GM21390 (cell line): ENCODE results near the gene SPEM1.

Experiments used
- ATAC-seq: cut with Tn5 transposase; IDR thresholded peaks from one replicate; pipeline ENCODE4 v1.9.1; 2021; ENCODE audit not compliant: unreplicated experiment

SPEM1 gene, protein sequence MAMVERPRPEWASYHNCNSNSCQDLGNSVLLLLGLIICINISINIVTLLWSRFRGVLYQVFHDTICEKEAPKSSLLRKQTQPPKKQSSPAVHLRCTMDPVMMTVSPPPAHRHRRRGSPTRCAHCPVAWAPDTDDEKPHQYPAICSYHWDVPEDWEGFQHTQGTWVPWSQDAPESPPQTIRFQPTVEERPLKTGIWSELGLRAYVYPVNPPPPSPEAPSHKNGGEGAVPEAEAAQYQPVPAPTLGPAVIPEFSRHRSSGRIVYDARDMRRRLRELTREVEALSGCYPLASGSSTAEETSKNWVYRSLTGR

DNA sequence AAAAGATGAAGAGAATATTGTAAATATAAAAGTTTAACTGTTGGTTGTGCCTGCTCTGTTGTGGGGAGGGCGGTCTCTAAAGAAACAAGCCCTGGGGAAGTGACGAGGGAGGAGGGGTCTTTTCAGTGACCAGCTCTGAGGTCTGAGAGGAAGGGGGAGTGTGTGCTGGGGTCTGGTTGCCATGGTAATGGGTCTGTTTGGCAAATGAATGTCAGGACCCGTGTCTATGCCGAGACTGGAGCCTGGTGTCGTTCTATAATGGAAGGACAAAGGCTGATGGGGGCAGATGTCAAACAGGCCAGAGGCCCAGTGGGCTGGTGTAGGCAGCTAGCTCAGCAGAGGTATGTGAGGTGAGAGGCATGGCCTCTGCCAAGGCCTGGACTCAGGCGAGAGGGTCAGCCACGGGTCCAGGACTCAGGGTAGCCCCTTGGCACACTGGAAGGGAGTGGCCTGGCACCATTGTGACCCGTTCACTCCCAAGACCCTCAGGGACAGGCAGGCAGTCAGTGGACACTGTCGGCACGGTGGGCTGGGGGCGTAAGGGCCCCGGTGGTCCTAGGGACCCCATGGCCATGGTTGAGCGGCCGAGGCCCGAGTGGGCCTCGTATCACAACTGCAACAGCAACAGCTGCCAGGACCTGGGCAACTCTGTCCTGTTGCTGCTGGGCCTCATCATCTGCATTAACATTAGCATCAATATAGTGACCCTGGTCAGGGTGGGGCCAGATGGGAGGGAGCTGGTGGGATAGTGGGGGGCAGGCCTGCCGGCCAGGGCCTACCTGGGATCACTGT lies at the start of gene SPEM1:
Gene SPEM1 (plus strand): TSS at position 506 of the 792 bp plus-strand sequence. CDS start 61 bp downstream, at position 567.
- no peak for ATAC-seq

DNA sequence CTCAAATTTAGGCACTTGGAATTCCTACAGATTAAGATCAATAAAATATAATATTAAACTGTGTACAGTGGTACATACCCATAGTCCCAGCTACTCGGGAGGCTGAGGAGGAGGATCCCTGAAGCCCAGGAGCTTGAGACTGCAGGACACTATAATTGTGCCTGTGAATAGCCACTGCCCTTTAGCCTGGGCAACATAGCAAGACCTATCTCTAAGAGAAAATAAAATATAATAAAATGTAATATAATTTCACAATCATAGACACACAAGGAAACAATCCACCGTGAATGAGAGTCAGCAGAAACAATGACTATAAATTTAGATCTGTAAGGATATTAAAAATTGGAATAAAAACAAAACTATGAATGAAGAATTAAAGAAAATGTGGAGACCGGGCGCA lies 49.3 kb upstream of the SPEM1 start:
- no peak for ATAC-seq

DNA sequence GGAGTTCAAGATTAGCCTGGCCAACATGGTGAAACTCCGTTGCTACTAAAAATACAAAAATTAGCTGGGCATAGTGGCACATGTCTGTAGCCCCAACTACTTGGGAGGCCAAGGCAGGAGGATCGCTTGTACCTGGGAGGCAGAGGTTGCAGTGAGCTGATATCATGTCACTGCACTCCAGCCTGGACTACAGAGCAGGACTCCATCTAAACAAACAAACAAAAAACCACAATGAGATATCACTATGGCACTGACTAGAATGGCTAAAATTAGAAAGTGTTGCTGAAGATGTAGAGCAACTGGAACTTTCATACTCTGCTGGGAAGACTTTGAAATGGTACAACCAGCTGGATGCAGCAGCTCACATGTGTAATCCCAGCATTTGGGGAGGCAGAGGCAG lies 45.8 kb upstream of the SPEM1 start:
- no peak for ATAC-seq

DNA sequence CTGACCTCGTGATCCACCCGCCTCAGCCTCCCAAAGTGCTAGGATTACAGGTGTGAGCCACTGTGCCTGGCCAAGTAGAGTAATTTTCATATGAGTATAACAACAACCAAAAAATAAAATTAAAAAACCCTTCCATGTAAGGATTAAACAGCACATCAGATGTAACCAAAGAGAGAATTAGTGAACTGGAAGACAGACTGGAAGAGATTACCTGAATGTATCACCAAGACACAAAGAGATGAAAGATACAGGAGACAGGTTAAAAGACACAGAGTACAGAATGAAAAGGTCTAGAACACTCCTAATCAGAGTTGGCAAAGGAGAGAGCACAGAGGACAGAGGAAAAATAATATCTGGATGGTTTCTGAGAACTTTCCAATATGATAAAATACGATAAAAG lies 41.0 kb upstream of the SPEM1 start:
- ATAC-seq, result no peak

DNA sequence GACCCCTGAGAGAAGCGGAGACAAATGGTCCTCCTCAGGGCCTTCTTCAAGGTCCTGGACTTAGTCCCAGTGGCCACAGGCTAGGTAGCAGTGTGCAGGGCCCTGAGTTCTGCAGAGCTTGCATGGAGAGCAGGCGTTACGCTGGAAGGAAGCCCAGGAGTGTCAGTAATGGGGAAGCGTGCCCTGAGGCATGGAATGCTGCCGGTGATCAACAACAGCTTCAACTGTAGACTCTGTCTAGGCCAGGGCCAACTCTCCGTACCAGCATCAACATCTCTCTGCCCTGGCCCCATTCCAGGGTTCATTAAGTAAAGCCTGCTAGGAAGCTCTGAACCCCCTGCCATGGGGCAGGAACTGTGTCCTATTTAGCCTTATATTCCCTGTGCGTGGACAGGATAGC lies 39.8 kb upstream of the SPEM1 start:
- no peak for ATAC-seq

DNA sequence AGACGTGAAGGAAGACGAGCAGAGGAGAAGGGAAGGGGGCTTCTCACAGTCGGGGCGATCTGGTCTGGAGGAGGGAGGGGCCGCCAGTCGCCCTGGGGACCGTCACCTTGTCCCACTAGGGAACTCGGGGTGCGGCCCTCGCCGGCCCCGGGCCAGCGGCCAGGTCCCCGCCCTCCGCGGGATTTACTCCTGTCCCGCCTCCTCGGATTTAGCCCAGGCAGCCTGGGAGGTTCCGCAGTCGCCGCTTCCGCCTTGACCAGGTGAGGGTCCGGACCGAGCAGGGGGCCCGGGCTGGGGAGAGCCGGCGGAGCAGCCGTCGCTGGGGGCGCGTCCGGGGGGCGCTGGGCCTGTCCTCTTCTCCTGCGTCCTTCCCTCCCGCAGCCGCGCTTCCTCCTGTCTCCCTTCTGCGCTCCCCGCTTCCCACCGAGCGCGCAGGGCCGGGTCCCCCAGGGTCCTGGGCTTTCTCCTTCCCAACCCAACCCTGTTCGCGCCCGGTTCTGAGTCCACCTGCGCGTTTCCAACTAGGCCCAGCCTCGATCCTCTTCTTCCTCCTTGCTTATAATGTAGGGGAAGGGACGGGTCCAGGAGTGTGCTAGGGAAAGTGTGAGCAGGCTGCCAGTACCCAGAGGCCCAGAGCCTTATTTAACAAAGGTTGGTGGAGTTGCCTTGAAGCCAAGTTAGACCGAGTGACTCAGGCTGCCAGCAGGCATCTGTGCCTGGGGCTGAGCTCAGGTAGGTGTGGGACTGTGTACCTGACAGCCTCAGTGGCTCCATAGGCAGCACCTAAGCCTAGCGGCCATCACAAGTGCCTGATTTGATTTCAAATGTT lies 39.1 kb upstream of the SPEM1 start, which contains the start of gene TNK1:
Gene TNK1 (plus strand): TSS at position 235 of the 829 bp plus-strand sequence. CDS start 1,838 bp downstream, outside the sequence.
- ATAC-seq, result no peak

DNA sequence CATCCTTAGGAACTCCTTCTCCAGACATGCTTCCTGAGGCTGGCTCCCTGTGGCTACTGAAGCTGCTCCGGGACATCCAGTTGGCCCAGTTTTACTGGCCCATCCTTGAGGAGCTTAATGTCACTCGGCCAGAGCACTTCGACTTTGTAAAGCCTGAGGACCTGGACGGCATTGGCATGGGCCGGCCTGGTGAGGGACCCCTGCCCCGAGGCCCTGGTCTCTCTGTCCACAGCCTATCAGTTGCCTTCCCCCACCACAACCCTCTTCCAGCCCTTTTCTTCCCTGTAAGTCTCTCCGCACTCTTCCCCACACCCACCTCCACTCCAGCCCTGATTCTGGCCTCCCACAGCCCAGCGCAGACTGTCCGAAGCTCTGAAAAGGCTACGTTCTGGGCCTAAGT lies 37.2 kb upstream of the SPEM1 start:
- no peak for ATAC-seq

DNA sequence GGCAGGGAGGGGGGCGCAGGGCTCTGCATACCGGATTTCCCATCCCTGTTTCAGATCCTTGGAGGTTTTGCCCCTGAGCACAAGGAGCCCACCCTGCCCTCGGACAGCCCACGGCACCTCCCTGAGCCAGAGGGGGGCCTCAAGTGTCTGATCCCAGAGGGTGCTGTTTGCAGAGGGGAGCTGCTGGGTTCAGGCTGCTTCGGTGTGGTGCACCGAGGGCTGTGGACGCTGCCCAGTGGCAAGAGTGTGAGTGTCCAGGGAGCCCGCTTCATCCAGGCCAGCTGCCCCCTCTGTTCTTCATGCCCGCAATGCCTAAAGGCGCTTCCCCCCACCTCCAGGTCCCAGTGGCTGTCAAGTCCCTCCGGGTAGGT lies 36.8 kb upstream of the SPEM1 start:
- no peak for ATAC-seq

DNA sequence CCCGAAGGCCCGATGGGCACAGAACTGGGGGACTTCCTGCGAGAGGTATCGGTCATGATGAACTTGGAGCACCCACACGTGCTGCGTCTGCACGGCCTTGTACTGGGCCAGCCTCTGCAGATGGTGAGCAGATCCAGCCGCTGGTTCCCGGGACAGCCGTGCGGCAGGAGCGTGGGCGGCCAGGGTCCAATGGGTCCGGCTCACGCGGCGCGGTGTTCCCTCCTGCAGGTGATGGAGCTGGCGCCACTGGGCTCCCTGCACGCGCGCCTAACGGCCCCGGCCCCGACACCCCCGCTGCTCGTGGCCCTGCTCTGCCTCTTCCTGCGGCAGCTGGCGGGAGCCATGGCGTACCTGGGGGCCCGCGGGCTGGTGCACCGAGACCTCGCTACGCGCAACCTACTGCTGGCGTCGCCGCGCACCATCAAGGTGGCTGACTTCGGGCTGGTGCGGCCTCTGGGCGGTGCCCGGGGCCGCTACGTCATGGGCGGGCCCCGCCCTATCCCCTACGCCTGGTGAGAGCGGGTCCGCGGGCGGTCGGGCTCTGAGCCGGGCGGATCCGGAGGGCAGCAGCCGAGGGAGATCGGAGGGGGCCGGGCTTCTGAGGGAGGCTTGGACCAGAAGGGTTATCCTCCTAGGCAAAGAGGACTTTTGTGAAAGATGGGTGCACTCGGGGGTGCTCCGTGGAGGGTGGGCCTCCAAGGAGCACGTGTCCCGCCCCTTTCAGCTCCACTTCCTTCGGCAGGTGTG lies 36.2 kb upstream of the SPEM1 start:
- ATAC-seq, result peak; percentile 64

DNA sequence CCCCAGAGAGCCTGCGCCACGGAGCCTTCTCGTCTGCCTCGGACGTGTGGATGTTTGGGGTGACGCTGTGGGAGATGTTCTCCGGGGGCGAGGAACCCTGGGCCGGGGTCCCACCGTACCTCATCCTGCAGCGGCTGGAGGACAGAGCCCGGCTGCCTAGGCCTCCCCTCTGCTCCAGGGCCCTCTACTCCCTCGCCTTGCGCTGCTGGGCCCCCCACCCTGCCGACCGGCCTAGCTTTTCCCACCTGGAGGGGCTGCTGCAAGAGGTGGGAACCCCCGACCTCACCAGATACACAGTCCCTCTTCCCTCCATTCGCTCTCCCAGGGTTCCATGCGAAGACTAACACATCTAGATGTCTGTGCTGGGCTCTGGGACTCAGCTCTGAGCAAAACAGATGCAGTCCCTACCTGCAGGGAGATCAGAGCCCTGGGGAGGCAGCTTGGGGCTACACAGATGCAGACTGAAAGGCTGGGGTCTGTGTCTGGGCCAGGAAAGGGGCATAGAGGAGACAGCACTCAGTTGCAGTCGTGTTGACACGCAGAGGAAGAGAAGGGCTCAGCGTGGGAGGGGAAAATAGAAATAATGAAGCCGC lies 35.5 kb upstream of the SPEM1 start:
- no peak for ATAC-seq

DNA sequence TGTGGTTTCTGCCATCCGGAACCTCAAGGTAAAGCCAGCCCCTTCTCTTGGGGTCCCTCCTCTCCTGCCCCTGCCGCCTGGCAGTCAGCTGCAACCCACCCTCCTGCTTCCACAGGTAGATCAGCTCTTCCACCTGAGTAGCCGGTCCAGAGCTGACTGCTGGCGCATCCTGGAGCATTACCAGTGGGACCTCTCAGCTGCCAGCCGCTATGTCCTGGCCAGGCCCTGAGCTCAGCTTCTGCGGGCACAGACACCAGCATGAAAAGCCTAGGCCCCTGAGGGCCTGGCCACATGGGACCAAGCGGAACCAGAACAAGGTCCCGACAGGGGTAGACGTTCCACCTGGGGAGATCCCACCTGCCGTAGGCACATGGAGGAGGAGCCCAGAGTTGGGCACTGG lies 31.3 kb upstream of the SPEM1 start:
- no peak for ATAC-seq

DNA sequence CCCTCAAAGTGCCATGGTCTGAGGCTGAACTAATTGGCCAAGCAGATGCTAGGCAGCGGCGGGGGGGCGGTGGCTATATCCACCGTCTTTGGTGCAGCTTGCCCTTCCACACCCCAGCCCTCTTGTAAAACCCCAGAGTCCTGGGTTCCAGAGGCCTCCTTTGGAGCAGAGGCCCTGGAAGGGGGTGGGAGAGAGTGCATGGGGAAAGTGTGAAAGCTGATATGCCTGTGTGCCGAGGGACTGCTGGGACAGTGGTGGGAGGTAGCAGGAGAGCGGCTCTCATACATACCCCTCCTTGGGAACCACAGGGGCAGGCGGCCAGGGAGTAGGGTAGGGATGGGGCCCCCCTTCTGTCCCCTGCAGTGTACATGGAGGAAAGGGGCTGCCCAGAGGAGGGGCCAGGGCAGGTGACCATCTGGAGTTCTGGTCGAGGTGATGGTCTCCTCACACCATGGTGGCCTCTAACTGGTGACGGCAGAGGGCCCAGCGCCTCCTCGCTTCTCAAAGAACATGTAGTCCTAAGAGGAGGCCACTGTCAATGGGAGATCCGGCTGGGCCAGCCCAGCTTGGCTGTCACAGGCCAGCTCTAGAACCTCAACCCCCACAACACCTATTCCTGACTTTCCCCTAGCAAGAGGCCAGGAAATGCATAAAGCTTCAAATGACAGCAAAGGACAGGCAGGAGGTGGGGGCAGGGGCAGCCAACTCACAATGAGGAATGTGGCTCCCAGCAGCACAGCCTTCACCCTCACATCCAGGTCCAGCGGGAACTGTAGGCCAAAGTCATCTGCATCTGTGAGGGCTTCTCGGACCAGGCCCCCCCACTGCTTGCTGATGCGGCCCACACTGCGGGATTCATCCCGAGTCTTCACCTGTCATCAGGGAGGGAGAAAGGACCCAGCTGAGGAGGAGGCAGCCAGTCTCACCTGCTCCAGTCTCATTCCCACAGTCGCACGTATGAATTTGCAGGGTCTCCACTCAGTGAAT lies 29.9 kb upstream of the SPEM1 start:
- ATAC-seq, result no peak

DNA sequence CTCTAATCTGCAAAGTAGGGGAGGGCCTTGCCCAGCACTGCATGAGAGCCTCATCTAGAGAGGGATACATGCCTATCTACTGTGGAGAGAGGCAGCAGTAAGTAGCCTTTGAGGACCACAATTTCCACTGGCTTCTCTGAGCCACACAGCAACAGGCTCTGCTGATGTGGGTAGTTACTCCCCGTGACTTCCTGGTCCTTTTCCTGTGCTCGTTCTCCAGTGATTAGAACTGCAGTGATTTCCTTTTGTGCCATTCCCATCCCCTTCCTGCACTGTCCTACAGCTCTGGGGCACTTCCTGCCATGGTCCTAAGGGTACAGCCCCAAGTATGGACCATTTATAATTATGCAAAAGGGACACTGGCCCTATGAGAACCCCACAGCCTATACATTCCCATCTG lies 28.8 kb upstream of the SPEM1 start:
- ATAC-seq, result no peak

DNA sequence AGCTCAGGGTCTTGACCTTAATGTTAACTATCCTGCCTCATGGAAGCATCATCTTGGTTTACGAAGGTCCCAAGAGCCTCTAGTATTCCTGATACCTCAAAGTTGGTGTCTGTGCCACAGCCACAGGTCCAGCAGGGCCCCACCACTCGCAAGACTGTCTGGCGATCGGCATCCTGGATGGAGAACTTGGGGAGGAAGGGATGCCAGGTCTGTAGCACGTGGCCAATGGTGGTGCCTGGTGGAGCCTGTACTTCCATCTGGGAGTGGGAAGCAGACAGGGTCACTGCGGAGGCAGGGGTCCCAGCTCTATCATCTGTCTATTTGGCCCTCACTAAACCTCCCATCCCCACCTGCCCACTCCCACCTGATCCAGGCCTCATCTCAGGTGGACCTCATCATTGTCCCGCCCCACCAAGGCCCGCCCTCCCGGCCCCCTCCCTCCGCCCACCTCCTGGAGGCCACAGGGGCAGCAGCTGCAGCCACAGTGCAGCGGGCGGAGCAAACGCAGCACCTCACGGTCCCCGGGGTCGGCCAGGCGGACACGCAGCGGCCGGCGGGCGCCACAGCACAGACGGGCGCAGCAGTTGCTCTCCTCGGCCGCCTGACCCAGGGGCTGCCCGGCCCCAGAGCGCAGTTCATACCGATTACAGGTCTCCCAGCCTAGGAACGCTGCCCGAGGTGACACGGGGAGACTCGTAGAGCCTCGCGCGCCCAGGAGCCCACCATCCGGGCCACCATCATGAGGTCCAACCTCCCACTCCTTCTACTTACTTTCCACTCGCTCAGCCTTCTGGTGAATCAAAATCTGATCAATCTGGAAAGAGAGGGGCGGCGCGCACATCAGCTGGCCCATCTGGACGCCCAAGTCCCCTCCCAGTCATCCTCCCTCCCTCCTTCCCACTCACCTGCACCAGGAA lies 27.2 kb upstream of the SPEM1 start:
- ATAC-seq, result no peak

DNA sequence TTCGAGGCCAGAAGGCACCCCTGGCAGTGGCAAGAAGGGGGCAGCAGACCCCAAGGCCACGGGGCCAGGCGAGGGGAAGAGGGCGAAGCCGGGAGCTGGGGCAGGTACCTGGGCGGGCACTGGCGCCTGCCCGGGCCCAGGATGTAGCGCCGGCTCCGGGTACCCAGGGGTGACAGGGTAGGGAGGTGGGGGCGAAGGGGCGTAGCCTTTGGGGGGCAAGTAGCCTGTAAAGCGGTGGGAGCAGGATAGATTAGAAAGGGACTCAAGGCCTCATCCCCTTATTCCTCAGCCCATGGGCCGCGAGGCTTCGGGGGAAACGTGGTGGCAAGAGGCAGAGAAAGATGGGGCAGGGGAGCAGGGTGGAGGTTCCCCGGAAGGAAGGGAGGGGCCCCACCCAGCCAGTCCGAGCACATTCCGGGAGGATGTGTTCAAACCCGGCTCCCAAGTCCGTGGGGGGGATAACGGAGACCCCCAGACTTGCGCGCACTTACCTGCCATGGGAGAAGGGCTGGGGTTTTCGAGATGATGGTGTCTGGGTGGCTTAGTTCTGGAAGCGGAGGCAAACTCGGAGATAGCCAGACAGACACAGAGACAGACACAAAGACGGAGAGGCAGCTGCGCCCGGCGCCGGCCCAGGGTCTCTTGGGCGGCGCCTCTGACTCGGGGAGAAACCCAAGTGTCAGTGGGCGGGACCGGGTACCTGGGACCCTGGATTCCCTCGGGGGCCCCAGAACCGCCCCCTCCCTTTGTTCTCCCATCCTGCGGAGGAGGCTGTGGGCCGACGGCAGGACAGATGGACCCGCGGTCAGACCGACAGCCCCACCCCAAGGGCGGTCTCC lies 26.3 kb upstream of the SPEM1 start:
- peak; percentile 32 for ATAC-seq

DNA sequence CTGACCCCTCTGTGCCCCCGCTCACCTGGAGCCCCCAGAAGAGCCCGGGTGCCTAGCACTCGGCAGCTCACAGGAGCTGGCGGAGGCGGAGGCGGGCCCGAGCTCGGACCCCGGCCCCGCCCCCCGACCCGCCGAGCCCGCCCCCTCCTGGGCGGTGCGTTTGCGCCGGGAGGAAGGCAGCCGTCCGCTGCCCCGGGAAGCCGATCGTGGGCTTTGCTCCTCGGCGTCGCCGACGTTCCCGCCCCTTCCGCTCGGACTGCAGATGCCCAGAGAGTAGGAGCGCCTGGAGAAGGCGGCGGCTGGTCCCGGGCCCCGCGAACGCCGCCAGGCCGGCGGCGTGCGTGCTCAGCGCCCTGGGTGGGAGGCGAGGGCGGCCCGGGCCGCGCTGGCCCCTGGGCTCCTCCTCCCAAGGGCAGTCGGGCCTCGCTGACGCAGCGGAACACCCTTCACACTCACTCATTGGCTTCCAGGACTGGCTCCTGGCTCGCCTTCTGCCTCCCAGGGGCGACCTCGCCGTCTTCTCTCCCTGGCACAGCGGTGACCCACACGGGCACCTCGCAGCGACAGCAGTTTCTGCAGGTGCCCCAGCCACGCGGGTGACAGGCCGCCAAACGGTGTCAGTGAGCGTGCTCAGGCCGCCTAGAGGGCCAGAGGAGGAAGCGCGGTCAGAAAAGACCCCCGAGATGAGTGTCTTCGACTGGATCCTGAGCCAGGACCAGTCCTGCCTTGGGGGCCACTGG lies 25.5 kb upstream of the SPEM1 start, which contains the start of gene PLSCR3:
Gene PLSCR3 (minus strand): TSS at position 74 of the 740 bp plus-strand sequence. CDS start 415 bp downstream, outside the sequence.
- ATAC-seq, result peak; percentile 83
